Measurements from ENCODE around the gene PAM. TPM values are rescaled to one million over a fixed set of nuclear protein-coding genes. Genes with fewer than 3 reads are reported as not detected.

Gene PAM
- total RNA-seq, 4 donors from 2014 or later, result 102 to 210 (median 172) TPM

DNA sequence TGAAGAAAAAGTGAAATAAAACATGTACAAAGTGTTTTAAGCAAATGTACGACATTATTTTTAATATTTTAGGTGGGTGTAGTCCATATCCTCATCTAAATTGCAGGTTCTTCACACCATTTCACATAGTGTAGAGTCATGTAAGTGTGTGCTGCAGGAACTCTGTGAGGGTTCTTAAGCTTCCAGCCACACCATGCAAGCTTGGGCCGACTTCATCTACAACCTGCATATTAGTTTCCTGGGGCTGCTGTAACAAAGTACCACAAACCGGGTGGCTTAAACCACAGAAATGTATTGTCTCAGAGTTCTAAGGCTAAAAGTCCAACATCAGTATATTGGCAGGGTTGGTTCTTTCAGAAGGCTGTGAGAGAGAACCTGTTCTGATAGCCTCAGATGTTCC is 10.2 kb downstream of the PAM start:
- H3K27me3 ChIP-seq, result no peaks in the 10 kb centered on the region
- ATAC-seq, result no peak
- H3K4me1 ChIP-seq, result peaks cover 36 to 52% of the 10 kb centered on the region in 2 donors
- peak overlapping the region in 1 of 4 donors; percentile 26 for H3K27ac ChIP-seq
- no peak overlapping the region for H3K4me3 ChIP-seq
- no peaks in the 10 kb centered on the region for H3K36me3 ChIP-seq
- no peak for TF ChIP-seq POLR2A (IDR thresholded peaks at IDR 0.05)
- TF ChIP-seq, protein P1, sequence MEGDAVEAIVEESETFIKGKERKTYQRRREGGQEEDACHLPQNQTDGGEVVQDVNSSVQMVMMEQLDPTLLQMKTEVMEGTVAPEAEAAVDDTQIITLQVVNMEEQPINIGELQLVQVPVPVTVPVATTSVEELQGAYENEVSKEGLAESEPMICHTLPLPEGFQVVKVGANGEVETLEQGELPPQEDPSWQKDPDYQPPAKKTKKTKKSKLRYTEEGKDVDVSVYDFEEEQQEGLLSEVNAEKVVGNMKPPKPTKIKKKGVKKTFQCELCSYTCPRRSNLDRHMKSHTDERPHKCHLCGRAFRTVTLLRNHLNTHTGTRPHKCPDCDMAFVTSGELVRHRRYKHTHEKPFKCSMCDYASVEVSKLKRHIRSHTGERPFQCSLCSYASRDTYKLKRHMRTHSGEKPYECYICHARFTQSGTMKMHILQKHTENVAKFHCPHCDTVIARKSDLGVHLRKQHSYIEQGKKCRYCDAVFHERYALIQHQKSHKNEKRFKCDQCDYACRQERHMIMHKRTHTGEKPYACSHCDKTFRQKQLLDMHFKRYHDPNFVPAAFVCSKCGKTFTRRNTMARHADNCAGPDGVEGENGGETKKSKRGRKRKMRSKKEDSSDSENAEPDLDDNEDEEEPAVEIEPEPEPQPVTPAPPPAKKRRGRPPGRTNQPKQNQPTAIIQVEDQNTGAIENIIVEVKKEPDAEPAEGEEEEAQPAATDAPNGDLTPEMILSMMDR (IDR thresholded peaks at IDR 0.05 in 4 of 5, conservative IDR thresholded peaks at IDR 0.05 in 1 of 5), result no peak
- DNase-seq, result no peak
- in situ Hi-C loops (cut with MboI; ENCODE audit: low sequenced_read_pairs in 4 of 4), result no loop called here
- intact Hi-C loops (cut with DNase I; ENCODE audit: low total_unique reads), result no loop called here
- no peaks in the 10 kb centered on the region for H3K9me3 ChIP-seq

DNA sequence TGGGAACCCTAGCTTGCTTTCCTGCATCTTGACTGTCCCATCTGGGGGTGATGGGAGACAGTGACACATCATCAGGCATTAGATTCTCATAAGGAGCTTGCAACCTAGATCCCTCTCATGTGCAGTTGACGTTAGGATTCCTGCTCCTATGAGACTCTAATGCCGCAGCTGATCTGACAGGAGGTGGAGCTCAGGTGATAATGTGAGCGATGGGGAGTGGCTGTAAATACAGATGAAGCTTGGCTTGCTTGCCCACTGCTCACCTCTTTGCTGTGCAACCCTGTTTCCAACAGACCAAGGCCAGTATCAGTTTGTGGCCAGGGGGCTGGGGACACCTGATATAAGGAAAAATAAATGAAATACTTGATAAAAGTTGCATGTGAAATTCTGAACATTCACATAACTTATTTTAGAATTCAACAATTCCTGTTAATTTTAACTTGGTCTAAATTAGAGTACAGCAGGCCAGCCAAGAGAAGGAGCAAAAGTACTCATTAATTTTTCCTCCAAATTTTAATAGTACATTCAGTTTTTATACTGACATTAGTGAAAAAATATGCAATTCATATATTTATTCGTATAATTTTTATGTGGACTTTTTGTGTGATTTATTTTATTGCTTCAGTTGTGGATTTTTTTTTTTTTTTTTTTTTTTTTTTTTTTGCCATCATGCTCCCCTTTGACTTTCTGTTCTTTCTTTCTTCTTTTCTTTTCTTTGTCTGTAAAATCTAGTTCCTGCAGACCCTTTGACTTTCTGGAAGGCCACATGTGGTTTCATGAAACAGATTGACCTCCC is 11.4 kb downstream of the PAM start:
- intact Hi-C loops (cut with DNase I; ENCODE audit: low total_unique reads), result no loop called here
- peaks cover 36 to 52% of the 10 kb centered on the region in 2 donors for H3K4me1 ChIP-seq

DNA sequence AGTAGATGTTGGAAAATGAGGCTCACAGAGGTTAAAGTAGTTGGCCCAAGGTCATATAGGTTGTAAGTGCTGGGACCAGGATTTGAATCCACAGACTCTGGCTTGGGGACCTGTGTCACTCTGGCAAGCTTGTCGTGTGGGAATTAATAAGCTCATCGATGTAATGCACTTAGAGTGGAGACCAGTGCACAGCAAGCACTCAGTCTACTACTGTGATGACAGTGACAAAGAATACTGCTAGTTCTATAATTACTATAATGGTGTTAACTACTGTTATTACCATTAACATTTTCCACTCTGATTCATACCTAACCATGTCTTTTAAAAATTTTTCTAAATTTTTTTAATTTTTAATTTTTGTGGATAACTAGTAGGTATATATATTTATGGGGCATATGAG is 12.8 kb downstream of the PAM start:
- Histone ChIP-seq H3K4me1 (peaks cover 36 to 52% of the 10 kb centered on the region in 2 donors), H3K27me3 (no peaks in the 10 kb centered on the region), H3K27ac (no peak overlapping the region), H3K36me3 (no peaks in the 10 kb centered on the region), H3K4me3 (no peak overlapping the region), H3K9me3 (no peaks in the 10 kb centered on the region)
- in situ Hi-C loops (cut with MboI; ENCODE audit: low sequenced_read_pairs in 4 of 4), result no loop called here
- no peak for TF ChIP-seq POLR2A (IDR thresholded peaks at IDR 0.05)
- TF ChIP-seq, protein P1 (IDR thresholded peaks at IDR 0.05 in 4 of 5, conservative IDR thresholded peaks at IDR 0.05 in 1 of 5), result no peak
- ATAC-seq (no peak), DNase-seq (no peak)
- intact Hi-C loops (cut with DNase I; ENCODE audit: low total_unique reads), result no loop called here

More for the DNA sequence above, 11.4 kb downstream of the PAM start:
- no peak overlapping the region for H3K27ac ChIP-seq
- in situ Hi-C loops (cut with MboI; ENCODE audit: low sequenced_read_pairs in 4 of 4), result no loop called here
- no peaks in the 10 kb centered on the region for H3K9me3 ChIP-seq
- TF ChIP-seq, protein P1 (IDR thresholded peaks at IDR 0.05 in 4 of 5, conservative IDR thresholded peaks at IDR 0.05 in 1 of 5), result no peak
- TF ChIP-seq POLR2A (IDR thresholded peaks at IDR 0.05), result no peak
- H3K27me3 ChIP-seq, result no peaks in the 10 kb centered on the region
- no peaks in the 10 kb centered on the region for H3K36me3 ChIP-seq
- no peak for DNase-seq
- no peak overlapping the region for H3K4me3 ChIP-seq
- no peak for ATAC-seq

DNA sequence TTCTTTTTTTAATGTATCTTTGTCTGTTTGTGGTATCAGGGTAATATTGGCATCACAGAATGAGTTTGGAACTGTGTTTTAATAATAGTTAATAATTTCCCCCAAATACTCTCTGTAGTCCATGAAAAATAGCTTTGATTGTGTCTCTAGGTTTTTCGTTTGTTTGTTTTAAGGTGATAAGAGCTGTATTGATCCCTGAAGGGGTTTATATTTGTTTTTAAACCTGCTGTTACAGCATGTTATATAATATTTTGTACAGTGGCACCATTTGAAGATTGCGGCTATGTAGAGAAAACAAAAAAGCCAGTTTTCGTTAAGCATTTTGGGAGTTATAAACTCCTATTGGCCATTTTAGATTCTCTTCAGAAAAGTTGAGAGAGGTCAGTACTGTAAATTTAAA is 15.7 kb downstream of the PAM start:
- H3K27ac ChIP-seq, result peak overlapping the region; percentile 43 to 65 (median 48)
- TF ChIP-seq POLR2A (IDR thresholded peaks at IDR 0.05), result no peak
- TF ChIP-seq, protein P1 (IDR thresholded peaks at IDR 0.05 in 4 of 5, conservative IDR thresholded peaks at IDR 0.05 in 1 of 5), result no peak
- in situ Hi-C loops (cut with MboI; ENCODE audit: low sequenced_read_pairs in 4 of 4), result no loop called here
- ATAC-seq, result no peak
- H3K27me3 ChIP-seq, result no peaks in the 10 kb centered on the region
- no peaks in the 10 kb centered on the region for H3K36me3 ChIP-seq
- H3K4me1 ChIP-seq, result peaks cover 31 to 34% of the 10 kb centered on the region in 2 donors
- no peaks in the 10 kb centered on the region for H3K9me3 ChIP-seq
- DNase-seq, result no peak
- no peak overlapping the region for H3K4me3 ChIP-seq
- intact Hi-C loops (cut with DNase I; ENCODE audit: low total_unique reads), result no loop called here
